GM18907 (cell line): ENCODE measurements around the gene DAB2.
"Not testable (repeated sequence)": the region's sequence is repeated elsewhere in the genome, so short reads cannot be mapped to it uniquely, and the experiment has no call there.

Source experiments
- ATAC-seq: cut with Tn5 transposase; IDR thresholded peaks from one replicate; pipeline ENCODE4 v1.9.1; 2021; ENCODE audit warnings: mild to moderate bottlenecking, moderate library complexity; ENCODE audit not compliant: unreplicated experiment

Gene DAB2

DNA sequence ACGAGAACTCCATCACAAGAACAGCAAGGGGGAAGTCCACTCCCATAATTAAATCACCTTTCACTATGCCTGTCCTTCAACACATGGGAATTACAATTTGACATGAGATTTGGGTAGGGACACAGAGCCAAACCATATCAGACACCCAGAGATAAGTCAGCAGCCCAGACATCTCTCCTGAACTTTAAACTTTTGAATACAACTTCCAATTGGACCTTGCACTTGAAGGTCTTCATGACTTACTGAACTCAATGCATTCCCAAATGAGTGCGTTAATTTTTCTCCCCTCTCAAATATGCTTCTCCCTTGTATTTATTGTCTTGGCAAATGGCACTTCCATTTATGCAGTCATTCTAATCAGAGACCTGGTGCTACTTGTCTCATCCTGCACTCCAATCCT, 72.6 kb downstream of the DAB2 start:
- no peak for ATAC-seq

DNA sequence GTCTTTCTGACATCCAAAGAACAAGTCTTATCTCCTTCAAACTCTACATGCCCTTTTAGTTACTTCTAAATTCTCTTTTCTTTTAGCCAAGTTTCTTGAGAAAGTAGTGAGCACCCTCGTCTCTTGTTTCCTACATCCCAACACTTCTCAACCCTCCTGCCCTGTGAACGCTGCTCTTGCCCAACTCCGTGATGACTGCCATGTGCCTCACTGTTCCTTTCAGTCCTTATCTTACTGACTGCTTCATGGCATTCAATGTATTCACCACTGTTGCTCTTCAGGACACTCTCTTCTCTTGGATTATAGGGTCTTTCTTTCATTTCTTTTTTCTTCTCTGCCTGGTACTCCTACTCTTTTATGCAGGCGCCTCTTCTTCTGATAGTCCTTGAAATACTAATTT, 75.3 kb downstream of the DAB2 start:
- ATAC-seq, result no peak

DNA sequence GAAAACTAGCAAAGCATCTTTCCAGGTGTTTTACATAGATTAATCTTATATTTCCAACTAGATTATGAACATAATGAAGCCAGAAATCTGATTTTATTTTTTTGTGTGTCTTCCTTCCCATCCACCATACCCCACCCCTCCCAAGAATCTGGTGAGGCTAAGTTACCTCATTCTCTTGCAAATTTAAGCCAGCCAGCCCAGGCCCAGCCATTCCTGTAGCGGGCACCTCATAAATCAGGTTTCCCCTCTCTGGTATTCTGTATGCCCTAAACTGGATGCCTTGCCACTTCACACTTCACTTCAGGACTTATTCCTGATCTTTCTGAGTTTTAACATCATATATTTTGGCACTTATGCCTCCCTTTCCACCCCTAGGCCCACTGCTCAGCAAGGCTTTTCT, 82.3 kb downstream of the DAB2 start:
- ATAC-seq, result no peak

DNA sequence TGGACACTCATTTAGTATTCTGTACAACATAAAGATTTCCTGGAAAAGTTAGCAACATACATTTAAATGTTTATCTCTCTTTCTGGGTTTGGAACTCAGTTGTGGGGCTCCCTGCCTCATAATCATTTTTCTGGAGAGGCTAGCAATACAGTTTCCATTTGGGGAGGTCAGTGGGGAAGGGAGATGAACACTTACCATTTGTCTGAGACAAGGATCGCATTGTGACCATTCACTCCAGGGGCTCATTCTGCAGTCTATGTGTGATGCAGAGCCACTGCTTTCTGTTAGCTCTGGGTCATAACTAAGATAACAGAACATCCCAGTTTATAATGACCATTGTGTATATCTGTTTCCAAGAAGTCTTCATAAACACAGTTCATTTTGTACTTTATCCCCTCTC, 82.9 kb downstream of the DAB2 start:
- no peak for ATAC-seq

DNA sequence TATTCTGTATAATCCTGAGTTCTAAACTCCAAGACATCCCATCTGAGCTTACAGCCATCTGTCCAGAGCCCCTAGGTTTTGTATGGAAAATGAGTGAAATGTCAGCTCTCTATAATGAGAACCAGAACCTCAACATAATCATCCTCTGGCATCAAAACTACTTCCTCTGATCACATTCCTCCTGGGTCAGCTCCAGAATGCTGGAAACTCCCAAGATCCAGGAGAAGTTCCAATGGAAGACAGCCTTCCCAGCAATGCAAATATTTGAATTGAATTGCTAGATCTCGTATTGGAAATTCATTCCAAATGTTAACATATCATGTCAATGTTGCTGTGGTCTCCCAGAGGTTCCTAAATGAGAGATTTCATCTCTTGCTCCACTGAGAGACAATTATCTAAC, 84.3 kb downstream of the DAB2 start:
- no peak for ATAC-seq

DNA sequence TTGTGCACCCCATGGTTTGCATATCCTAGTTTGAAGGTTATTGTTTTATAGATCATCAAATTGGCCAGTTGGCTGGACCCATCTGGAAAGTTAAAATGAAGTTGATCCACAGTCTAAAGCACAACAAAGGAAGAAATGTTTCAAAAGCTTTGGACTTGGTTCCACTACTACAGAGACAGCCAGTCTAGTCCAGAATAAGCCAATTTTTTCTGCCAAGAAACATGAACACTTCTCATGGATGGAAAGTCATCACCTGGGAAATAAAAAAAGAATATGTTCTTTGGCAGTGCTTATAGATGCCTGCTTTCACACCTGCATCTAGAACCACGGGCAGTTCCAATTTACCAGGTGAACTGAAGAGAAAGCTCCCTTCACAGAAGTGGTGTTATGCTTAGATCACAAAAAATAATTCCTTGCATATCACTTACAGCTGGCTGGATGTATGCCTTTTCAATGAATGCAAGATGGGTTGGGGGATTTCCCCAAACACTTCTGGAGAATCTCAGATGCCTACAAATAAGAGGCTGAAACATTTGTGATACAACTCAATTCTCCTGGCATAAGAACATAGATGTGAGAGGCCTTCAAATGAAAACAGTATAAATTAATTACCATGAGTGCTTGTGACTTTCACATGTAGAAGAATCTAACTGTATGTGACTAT, 87.4 kb downstream of the DAB2 start:
- no peak for ATAC-seq

DNA sequence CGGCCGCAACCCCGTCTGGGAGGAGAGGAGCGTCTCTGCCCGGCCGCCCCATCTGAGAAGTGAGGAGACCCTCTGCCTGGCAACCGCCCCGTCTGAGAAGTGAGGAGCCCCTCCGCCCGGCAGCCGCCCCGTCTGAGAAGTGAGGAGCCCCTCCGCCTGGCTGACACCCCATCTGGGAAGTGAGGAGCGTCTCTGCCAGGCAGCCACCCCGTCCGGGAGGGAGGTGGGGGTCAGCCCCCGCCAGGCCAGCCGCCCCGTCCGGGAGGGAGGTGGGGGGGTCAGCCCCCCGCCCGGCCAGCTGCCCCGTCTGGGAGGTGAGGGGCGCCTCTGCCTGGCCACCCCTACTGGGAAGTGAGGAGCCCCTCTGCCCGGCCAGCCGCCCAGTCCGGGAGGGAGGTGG, 90.5 kb downstream of the DAB2 start:
- not testable (repeated sequence) for ATAC-seq

DNA sequence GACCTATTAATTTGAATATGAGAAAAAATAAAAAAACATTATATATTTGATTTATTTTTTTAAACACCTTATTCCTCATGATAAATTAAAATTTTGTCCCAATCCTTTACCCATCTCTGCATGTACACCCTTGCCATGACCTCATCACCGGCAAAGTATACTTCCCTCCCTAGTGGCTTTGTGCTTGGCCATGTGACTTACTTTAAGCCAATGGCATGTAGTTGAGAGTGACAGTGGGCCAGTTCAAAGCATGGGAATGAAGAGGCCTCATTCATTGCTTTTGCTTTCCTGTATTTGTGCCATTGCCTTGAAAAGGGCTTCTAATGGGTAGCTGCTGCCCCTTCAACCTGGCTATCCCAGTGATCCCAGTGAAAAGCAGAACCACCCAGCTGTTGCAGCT, 91.7 kb downstream of the DAB2 start:
- no peak for ATAC-seq

DNA sequence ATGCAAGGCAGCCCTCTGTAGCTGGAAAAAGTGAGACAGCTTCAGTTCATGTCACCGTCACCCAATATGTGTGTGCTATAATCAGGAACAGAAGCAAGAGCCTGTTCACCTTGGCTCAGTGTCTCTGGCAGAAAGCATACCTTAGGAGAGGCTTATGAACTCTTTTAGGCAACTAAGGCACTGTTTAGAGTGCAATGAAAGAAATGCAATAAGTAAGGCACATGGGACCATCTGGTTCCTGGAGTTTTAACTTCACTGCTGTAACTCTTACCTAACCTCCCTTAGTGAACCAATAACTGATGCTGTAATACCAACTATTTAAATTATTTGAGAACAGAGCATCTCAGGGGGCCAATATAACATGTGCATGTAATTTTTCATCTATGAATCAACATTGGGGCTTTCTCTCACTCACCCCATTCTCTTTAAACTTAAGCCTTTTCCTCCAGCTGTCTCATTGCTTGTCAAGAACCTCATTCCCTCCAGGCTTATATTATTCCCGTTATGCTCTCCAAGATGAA, 92.9 kb downstream of the DAB2 start:
- no peak for ATAC-seq

DNA sequence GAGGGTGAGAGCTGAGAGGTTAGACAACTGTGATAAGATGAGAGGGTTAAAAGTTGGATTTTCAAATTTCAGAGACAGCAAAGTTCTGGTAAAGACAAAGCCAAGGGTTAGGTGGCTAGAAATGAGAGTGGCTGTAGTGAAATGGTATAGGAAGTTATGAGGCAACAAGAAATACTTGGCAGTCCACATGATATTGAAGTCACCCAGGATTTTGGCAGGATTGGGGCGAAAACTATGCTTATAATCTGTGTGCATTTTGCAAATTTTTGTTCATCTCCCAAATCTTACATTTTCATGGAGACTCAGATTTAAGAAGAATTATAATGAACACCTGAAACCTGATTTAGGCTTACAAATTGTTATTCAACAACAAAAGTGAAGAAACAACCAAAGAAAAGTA, 96.0 kb downstream of the DAB2 start:
- ATAC-seq, result no peak

DNA sequence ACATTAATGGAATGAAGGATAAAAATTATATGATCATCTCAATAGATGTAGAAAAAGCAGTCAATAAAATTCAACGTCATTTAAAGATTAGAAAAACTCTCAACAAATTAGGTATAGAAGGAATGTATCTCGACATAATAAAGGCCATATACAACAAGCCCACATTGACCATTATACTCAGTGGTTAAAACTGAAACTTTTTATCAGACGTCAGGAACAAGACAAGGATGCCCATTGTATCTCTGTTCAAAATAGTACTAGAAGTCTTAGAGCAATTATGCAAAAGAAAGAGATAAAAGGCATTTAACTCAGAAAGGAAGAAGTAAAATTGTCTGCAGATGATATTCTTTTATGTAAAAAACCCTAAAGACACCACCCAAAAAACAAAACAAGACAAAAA, 101.2 kb downstream of the DAB2 start:
- ATAC-seq, result no peak
